Erythroblast (primary cell): ENCODE results near the gene TAGLN.
"Not testable (repeated sequence)": the region's sequence is repeated elsewhere in the genome, so short reads cannot be mapped to it uniquely, and the experiment has no call there.

Experiments
- DNase-seq, 2 experiments: peaks; one replicate each; lab custom pipeline; 2025; lab: John Stamatoyannopoulos, UW
- GATA1 ChIP-seq: IDR thresholded peaks from 2 replicates; pipeline ENCODE4 v1.6.1; 2011; ENCODE audit warnings: low read depth, mild to moderate bottlenecking, control low read depth, low read length, moderate library complexity
- POLR2A ChIP-seq: IDR thresholded peaks from 2 replicates; pipeline ENCODE4 v1.6.1; 2011; ENCODE audit warnings: mild to moderate bottlenecking, low read length

The TAGLN gene

GRCh38 chr11:117176186-117176585, 23.0 kb upstream of the TAGLN start:
- no peak for DNase-seq
- TF ChIP-seq POLR2A: no peak
- no peak for TF ChIP-seq GATA1

- TF ChIP-seq GATA1 (no peak), POLR2A (no peak)
- DNase-seq: no peak
Measured at GRCh38 chr11:117177534-117178209, 21.5 kb upstream of the TAGLN start.

- TF ChIP-seq GATA1 (no peak), POLR2A (peak; percentile 82)
Measured at GRCh38 chr11:117178210-117179034, 20.7 kb upstream of the TAGLN start, which contains the start of gene SIDT2. SIDT2 (plus strand) TSS chr11:117178743; CDS start chr11:117179264, 521 bp downstream.

GRCh38 chr11:117179048-117179999, 19.8 kb upstream of the TAGLN start:
- no peak for TF ChIP-seq GATA1
- TF ChIP-seq POLR2A: no peak
- DNase-seq: peak; percentile 57 to 75

More at GRCh38 chr11:117178210-117179034, 20.7 kb upstream of the TAGLN start, which contains the start of gene SIDT2:
- peak; percentile 89 to 93 for DNase-seq

GRCh38 chr11:117180020-117180419, 19.1 kb upstream of the TAGLN start:
- DNase-seq: peak; percentile 31 to 41
- TF ChIP-seq POLR2A: no peak
- TF ChIP-seq GATA1: no peak

GRCh38 chr11:117180661-117181585, 18.2 kb upstream of the TAGLN start:
- no peak for TF ChIP-seq GATA1
- TF ChIP-seq POLR2A: no peak
- peak; percentile 89 to 90 for DNase-seq

GRCh38 chr11:117181586-117182550, 17.3 kb upstream of the TAGLN start:
- no peak for TF ChIP-seq POLR2A
- DNase-seq: no peak

GRCh38 chr11:117182551-117182935, 16.6 kb upstream of the TAGLN start:
- DNase-seq: no peak
- TF ChIP-seq GATA1 (no peak), POLR2A (no peak)

GRCh38 chr11:117183178-117183577, 16.0 kb upstream of the TAGLN start:
- DNase-seq: not testable (repeated sequence)

GRCh38 chr11:117183724-117184349, 15.3 kb upstream of the TAGLN start:
- DNase-seq: no peak
- TF ChIP-seq GATA1 (no peak), POLR2A (no peak)
